Measurements from ENCODE around the gene TBC1D16. TPM values are rescaled to one million over a fixed set of nuclear protein-coding genes. Genes with fewer than 3 reads are reported as not detected.

The TBC1D16 gene
- total and polyA plus RNA-seq, 2 donors (not counting 1 experiment from before 2014, with no cell fraction given), result 0.82 to 2.7 TPM

GRCh38 chr17:80002070-80002641, 33.5 kb downstream of the TBC1D16 start:
- ChIA-PET CTCF (interaction anchor here (0.6 kb wide), 1 partner anchor 9 kb away, joined by 3 read pairs; no protein-coding TSS in a partner anchor), POLR2A (no interaction called here)
- no peaks in the 10 kb centered on the region for H3K27me3 Mint-ChIP-seq
- Histone ChIP-seq H3K36me3 (replicated peaks in 1 of 2; ENCODE audit: control extremely low read depth in 1 of 2, control insufficient read depth in 1 of 2, extremely low read depth in 1 of 2, insufficient read depth in 2 of 2, low read length in 1 of 2) (no peaks in the 10 kb centered on the region), H3K27me3 (replicated peaks in 1 of 4; ENCODE audit: control extremely low read depth in 1 of 4, control insufficient read depth in 3 of 4, insufficient read depth in 4 of 4, low read length in 3 of 4) (no peaks in the 10 kb centered on the region), H3K4me3 (ENCODE audit: control extremely low read depth in 1 of 5, extremely low read depth in 1 of 5, insufficient read depth in 1 of 5, low read depth in 2 of 5, low read length in 4 of 5) (no peak overlapping the region), H3K9me3 (ENCODE audit: control extremely low read depth in 1 of 3, control insufficient read depth in 2 of 3, insufficient read depth in 1 of 3, low read length in 2 of 3) (peaks cover 0 to 7% (median 0%) of the 10 kb centered on the region in 3 donors), H3K9ac (ENCODE audit: low read length) (no peak overlapping the region), H2AFZ (ENCODE audit: insufficient read depth, low read depth, low read length, poor library complexity, severe bottlenecking) (no peak overlapping the region), H3K79me2 (ENCODE audit: control insufficient read depth, insufficient read depth, low read length) (no peaks in the 10 kb centered on the region), H3K27ac (ENCODE audit: low read length in 2 of 2) (no peak overlapping the region), H3K4me1 (ENCODE audit: control insufficient read depth in 2 of 2, insufficient read depth in 2 of 2, low read length in 2 of 2) (peaks cover 9 to 15% of the 10 kb centered on the region in 2 donors), H4K20me1 (ENCODE audit: control insufficient read depth, insufficient read depth, low read length, poor library complexity, severe bottlenecking) (no peaks in the 10 kb centered on the region), H3K4me2 (replicated peaks; ENCODE audit: low read depth, low read length, poor library complexity, severe bottlenecking) (no peak overlapping the region)
- H3K9me3 Mint-ChIP-seq (ENCODE audit: insufficient read depth), result no peaks in the 10 kb centered on the region
- TF ChIP-seq EZH2 (IDR thresholded peaks at IDR 0.05; ENCODE audit: borderline replicate concordance, insufficient read depth, low read depth, low read length, poor library complexity, severe bottlenecking) (no peak), CTCF (IDR thresholded peaks at IDR 0.05) (no peak)
- H3K4me1 Mint-ChIP-seq, result peaks cover 15% of the 10 kb centered on the region
- no peak overlapping the region for H3K27ac Mint-ChIP-seq
- ATAC-seq (ENCODE audit: low read depth), result no peak
- intact Hi-C loops (cut with micrococcal nuclease), result no loop called here
- 96% methylated on average over 26 of the region's 26 CpGs for WGBS (ENCODE audit: insufficient coverage)
- no peak overlapping the region for H3K4me3 Mint-ChIP-seq
- no peak for DNase-seq

- no peak overlapping the region for H2AFZ ChIP-seq (ENCODE audit: insufficient read depth, low read depth, low read length, poor library complexity, severe bottlenecking)
- ATAC-seq (ENCODE audit: low read depth), result no peak
- ChIA-PET CTCF (no interaction called here), POLR2A (interaction anchor here (0.6 kb wide), 1 partner anchor 164 kb away, joined by 4 read pairs; no protein-coding TSS in a partner anchor)
- H3K4me3 ChIP-seq (ENCODE audit: control extremely low read depth in 1 of 5, extremely low read depth in 1 of 5, insufficient read depth in 1 of 5, low read depth in 2 of 5, low read length in 4 of 5), result no peak overlapping the region
- no peak overlapping the region for H3K9ac ChIP-seq (ENCODE audit: low read length)
- no peaks in the 10 kb centered on the region for H3K9me3 Mint-ChIP-seq (ENCODE audit: insufficient read depth)
- intact Hi-C loops (cut with micrococcal nuclease), result no loop called here
- no peaks in the 10 kb centered on the region for H3K27me3 Mint-ChIP-seq
- H3K27me3 ChIP-seq (replicated peaks in 1 of 4; ENCODE audit: control extremely low read depth in 1 of 4, control insufficient read depth in 3 of 4, insufficient read depth in 4 of 4, low read length in 3 of 4), result no peaks in the 10 kb centered on the region
- no peaks in the 10 kb centered on the region for H3K36me3 ChIP-seq (replicated peaks in 1 of 2; ENCODE audit: control extremely low read depth in 1 of 2, control insufficient read depth in 1 of 2, extremely low read depth in 1 of 2, insufficient read depth in 2 of 2, low read length in 1 of 2)
- no peaks in the 10 kb centered on the region for H3K79me2 ChIP-seq (ENCODE audit: control insufficient read depth, insufficient read depth, low read length)
- no peak overlapping the region for H3K27ac Mint-ChIP-seq
- DNase-seq, result no peak
- H3K4me1 Mint-ChIP-seq, result peaks cover 23% of the 10 kb centered on the region
- H3K4me2 ChIP-seq (replicated peaks; ENCODE audit: low read depth, low read length, poor library complexity, severe bottlenecking), result no peak overlapping the region
- no peaks in the 10 kb centered on the region for H4K20me1 ChIP-seq (ENCODE audit: control insufficient read depth, insufficient read depth, low read length, poor library complexity, severe bottlenecking)
- TF ChIP-seq EZH2 (IDR thresholded peaks at IDR 0.05; ENCODE audit: borderline replicate concordance, insufficient read depth, low read depth, low read length, poor library complexity, severe bottlenecking) (no peak), CTCF (IDR thresholded peaks at IDR 0.05) (no peak)
- no peak overlapping the region for H3K4me3 Mint-ChIP-seq
- WGBS (ENCODE audit: insufficient coverage), result 96% methylated on average over 17 of the region's 29 CpGs
- H3K27ac ChIP-seq (ENCODE audit: low read length in 2 of 2), result no peak overlapping the region
- H3K9me3 ChIP-seq (ENCODE audit: control extremely low read depth in 1 of 3, control insufficient read depth in 2 of 3, insufficient read depth in 1 of 3, low read length in 2 of 3), result peaks cover 0 to 7% (median 0%) of the 10 kb centered on the region in 3 donors
- H3K4me1 ChIP-seq (ENCODE audit: control insufficient read depth in 2 of 2, insufficient read depth in 2 of 2, low read length in 2 of 2), result peaks cover 19 to 25% of the 10 kb centered on the region in 2 donors
Measured at GRCh38 chr17:80000981-80001775, 34.5 kb downstream of the TBC1D16 start.

Data from B cell (primary cell).